Measurements from ENCODE around the gene PAN3.

PAN3 gene

GRCh38 chr13:28314879-28315278, 176.5 kb downstream of the PAN3 start:
- H3K4me3 ChIP-seq (ENCODE audit: low read depth, low read length), result no peak overlapping the region
- no peak for DNase-seq (ENCODE audit: low read depth)
- TF ChIP-seq, protein P1, sequence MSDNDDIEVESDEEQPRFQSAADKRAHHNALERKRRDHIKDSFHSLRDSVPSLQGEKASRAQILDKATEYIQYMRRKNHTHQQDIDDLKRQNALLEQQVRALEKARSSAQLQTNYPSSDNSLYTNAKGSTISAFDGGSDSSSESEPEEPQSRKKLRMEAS (IDR thresholded peaks at IDR 0.05; ENCODE audit: low read depth, low read length), result no peak
- TF ChIP-seq CTCF (IDR thresholded peaks at IDR 0.05; ENCODE audit: low read depth, low read length) (no peak), MYC (IDR thresholded peaks at IDR 0.05; ENCODE audit: low read depth, low read length) (no peak), POLR2A (IDR thresholded peaks at IDR 0.05; ENCODE audit: extremely low read depth, insufficient read length) (no peak)

GRCh38 chr13:28316129-28316528, 177.8 kb downstream of the PAN3 start:
- no peak overlapping the region for H3K4me3 ChIP-seq (ENCODE audit: low read depth, low read length)
- TF ChIP-seq POLR2A (IDR thresholded peaks at IDR 0.05; ENCODE audit: extremely low read depth, insufficient read length) (no peak), MYC (IDR thresholded peaks at IDR 0.05; ENCODE audit: low read depth, low read length) (no peak), CTCF (IDR thresholded peaks at IDR 0.05; ENCODE audit: low read depth, low read length) (no peak)
- TF ChIP-seq, protein P1 (IDR thresholded peaks at IDR 0.05; ENCODE audit: low read depth, low read length), result no peak
- DNase-seq (ENCODE audit: low read depth), result no peak

- TF ChIP-seq MYC (IDR thresholded peaks at IDR 0.05; ENCODE audit: low read depth, low read length), result no peak
- TF ChIP-seq POLR2A (IDR thresholded peaks at IDR 0.05; ENCODE audit: extremely low read depth, insufficient read length), result no peak
- no peak for TF ChIP-seq CTCF (IDR thresholded peaks at IDR 0.05; ENCODE audit: low read depth, low read length)
- TF ChIP-seq, protein P1 (IDR thresholded peaks at IDR 0.05; ENCODE audit: low read depth, low read length), result no peak
- no peak overlapping the region for H3K4me3 ChIP-seq (ENCODE audit: low read depth, low read length)
- DNase-seq (ENCODE audit: low read depth), result peak; percentile 75
These were observed 178.5 kb downstream of the PAN3 start for GRCh38 chr13:28316836-28317235.

GRCh38 chr13:28318496-28318895, 180.2 kb downstream of the PAN3 start:
- no peak for DNase-seq (ENCODE audit: low read depth)
- no peak for TF ChIP-seq CTCF (IDR thresholded peaks at IDR 0.05; ENCODE audit: low read depth, low read length)
- TF ChIP-seq, protein P1 (IDR thresholded peaks at IDR 0.05; ENCODE audit: low read depth, low read length), result no peak
- no peak for TF ChIP-seq POLR2A (IDR thresholded peaks at IDR 0.05; ENCODE audit: extremely low read depth, insufficient read length)
- no peak for TF ChIP-seq MYC (IDR thresholded peaks at IDR 0.05; ENCODE audit: low read depth, low read length)
- H3K4me3 ChIP-seq (ENCODE audit: low read depth, low read length), result no peak overlapping the region

DNA sequence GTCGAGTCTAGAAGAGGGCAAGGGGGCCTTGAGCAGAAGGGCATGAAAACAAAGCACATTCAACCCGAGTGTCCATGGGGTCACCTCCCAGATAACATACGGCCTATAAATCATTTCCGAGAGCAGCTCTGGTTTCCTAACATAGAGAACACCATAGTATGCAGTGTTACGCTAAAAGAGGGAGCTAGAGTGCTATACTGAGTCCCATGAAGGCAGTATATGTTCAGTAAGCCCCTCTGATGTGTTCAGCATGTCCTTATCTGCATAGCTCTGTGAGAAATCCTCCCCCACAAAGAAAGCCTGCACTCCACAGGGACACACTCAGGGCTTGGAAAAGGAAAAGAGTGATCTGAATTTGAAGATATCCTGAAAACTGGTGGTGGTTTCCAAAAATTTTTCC, 181.2 kb downstream of the PAN3 start:
- no peak for TF ChIP-seq POLR2A (IDR thresholded peaks at IDR 0.05; ENCODE audit: extremely low read depth, insufficient read length)
- no peak for TF ChIP-seq CTCF (IDR thresholded peaks at IDR 0.05; ENCODE audit: low read depth, low read length)
- no peak for TF ChIP-seq MYC (IDR thresholded peaks at IDR 0.05; ENCODE audit: low read depth, low read length)
- TF ChIP-seq, protein P1 (IDR thresholded peaks at IDR 0.05; ENCODE audit: low read depth, low read length), result no peak
- no peak for DNase-seq (ENCODE audit: low read depth)
- no peak overlapping the region for H3K4me3 ChIP-seq (ENCODE audit: low read depth, low read length)

- no peak for TF ChIP-seq MYC (IDR thresholded peaks at IDR 0.05; ENCODE audit: low read depth, low read length)
- TF ChIP-seq POLR2A (IDR thresholded peaks at IDR 0.05; ENCODE audit: extremely low read depth, insufficient read length), result no peak
- TF ChIP-seq, protein P1 (IDR thresholded peaks at IDR 0.05; ENCODE audit: low read depth, low read length), result no peak
- no peak for TF ChIP-seq CTCF (IDR thresholded peaks at IDR 0.05; ENCODE audit: low read depth, low read length)
- no peak for DNase-seq (ENCODE audit: low read depth)
- H3K4me3 ChIP-seq (ENCODE audit: low read depth, low read length), result no peak overlapping the region
These were observed 181.9 kb downstream of the PAN3 start for GRCh38 chr13:28320209-28320608.
